CD4-positive, alpha-beta T cell treated with Interleukin-4 for 4 hours (primary cell): Measurements from ENCODE around the gene SEPTIN3.
"Not testable (repeated sequence)": the region's sequence is repeated elsewhere in the genome, so short reads cannot be mapped to it uniquely, and the experiment has no call there.

Source experiments
- DNase-seq: peaks from one replicate; pipeline ENCODE4 v3.0.0-alpha.2; 2020

The SEPTIN3 gene

DNA sequence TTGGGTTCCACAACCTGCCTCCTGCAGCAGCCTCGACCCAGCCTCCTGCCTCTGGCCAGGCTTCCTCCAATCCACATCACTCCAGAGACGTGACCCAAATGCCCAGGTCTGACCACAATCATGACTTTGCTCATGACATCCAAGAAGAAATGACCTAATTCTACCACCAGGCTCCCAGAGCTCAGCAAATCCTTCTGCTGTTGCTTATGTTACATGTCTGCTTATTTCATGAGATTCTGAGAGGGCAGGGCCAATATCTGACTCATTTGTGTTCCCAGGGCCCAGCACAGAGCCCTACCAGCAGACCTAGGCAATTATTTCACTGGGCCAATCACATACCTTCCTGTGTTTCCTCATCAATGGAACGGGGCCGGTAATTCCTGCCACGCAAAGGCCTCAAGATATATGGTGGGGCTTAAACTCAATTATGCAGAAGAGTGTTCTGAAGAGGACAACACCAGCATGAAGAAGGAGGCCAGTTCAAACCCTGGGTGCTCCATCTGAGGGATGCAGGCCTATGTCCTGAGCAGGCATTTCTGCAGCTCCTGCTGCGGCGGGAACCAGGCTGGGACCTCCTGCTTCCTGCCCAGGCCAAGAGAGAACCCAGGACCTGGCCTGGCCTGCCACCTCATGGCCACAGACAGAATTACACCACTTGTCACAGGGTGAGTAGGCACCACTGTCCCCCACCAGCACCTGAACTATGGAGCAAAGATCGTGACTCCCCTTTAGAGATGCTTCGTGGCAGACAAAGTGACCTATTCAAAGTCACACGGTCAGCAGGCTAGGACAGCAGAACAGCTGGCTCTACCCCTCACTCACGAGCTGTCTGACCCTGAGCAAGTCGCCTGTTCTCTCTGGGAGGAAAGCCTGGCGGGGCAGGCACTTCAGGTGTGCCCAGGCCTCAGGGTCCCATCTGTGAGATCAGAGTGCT lies 28.1 kb upstream of the SEPTIN3 start:
- DNase-seq: peak; percentile 90

DNA sequence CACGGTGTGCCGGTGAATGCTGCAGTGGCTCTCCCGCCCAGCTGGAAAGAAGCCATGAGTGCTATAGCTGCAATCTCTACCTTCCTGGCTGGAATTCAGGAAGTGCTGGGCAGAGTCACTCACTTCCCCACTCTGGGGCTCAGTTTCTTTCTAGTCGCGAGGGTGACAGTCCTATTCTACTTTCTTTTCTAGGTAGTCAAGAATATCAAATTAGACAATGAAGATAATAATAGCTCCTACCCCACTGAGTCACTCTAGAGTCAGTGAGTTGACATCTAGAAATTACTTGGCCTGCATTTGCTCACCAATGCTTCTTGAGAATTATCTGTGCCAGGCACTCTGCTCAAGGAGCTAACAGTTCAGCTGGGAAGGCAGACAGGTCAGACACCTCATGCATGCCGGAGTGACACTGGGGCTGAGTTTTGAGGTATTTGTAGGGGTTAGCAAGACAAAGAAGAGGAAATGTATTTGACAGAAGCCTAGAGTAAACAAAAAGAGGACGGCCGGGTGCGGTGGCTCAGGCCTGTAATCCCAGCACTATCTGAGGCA lies 25.5 kb upstream of the SEPTIN3 start:
- DNase-seq: no peak

DNA sequence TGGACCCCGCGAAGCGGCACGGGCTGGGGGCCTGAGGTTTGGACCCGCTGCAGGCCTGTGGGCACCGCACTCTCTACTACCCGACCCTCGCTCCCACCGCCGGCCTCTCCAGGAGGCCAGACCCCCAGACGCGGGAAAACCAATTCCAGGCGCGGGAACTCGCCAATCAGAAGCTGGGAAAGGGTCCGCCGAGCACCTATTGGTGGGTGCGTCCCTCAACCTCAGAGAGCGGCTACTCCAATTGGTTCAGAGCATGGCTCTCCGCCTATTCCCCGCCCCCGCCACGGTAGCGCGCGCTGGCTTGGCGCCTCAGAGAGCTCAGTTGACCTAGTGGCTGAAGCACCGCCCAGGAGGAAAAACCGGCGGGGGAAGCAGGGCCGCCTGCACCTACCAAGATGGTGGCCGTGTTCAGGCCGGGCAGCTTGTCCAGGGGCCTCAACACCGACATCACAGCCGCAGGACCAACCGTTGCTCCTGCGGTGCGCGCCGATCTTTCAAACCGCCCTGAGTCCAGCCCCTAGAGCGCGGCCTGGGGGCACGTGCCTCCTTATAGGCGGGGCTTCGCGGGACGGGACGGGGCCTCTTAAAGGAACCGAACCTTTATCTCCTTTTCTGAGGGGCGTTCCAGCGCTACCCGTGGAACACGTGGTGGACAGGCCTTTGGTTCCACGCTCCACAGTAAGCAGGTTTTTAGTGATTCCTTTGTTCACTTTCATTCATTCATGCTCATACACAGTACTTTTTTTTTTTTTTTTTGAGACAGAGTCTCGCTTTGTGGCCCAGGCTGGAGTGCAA lies 22.4 kb upstream of the SEPTIN3 start, which contains the start of gene CENPM:
TSS of gene CENPM (minus strand) at position 524 of the 795 bp plus-strand sequence. CDS start at position 448, 76 bp downstream.
- DNase-seq: peak; percentile 82

DNA sequence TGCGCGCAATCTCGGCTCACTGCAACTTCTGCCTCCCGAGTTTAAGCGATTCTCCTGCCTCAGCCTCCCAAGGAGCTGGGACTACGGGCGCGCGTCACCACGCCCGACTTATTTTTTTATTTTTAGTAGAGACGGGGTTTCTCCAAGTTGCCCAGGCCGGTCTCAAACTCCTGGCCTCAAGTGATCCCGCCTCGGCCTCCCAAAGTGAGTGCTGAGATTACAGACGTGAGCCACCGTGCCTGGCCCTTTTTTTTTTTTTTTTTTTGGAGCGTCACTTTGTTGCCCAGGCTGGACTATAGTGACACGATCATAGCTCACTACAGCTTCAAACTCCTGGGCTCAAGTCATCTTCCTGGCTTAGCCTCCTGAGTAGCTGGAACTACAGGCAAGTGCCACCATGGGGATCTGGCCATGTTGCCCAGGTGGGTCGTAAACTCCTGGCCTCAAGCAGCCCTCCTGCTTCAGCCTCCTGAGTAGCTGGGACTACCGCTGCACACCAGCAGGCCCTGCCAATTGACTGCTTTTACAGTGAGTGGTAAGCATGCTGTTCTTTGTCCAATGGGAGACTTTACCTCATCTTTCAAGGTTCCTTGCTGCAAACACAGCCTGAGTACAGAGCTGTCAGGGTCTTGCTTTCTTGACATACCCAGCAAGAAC lies 21.7 kb upstream of the SEPTIN3 start:
- DNase-seq: no peak

DNA sequence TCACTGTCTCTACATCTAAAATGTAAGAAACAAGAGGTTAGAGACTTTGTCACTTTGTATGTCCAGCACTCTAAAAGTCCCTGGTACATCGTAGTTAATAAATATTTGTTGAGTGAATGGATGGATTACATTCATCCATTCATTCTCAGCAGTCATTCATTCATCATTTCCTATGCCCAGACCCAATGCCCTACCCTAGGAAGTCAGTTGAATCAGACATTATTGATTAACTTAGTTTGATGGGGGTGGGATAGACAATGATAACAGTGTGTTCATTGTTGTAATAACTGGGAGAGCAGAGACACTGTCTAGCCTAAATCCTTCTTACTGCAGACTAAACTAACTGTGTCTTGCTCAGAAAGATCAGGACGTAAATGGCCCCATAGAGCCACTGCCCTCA lies 21.1 kb upstream of the SEPTIN3 start:
- DNase-seq: no peak

DNA sequence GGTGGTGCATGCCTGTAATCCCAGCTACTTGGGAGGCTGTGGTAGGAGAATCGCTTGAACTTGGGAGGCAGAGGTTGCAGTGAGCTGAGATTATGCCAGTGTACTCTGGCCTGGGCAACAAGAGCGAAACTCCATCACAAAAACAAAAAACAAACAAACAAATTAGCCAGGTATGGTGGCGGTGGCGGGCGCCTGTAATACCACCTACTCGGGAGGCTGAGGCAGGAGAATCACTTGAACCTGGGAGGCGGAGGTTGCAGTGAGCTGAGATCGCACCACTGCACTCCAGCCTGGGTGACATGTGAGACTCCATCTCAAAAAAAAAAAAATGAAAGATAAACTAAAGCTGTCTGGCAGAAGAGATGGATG lies 20.3 kb upstream of the SEPTIN3 start:
- DNase-seq: not testable (repeated sequence)

DNA sequence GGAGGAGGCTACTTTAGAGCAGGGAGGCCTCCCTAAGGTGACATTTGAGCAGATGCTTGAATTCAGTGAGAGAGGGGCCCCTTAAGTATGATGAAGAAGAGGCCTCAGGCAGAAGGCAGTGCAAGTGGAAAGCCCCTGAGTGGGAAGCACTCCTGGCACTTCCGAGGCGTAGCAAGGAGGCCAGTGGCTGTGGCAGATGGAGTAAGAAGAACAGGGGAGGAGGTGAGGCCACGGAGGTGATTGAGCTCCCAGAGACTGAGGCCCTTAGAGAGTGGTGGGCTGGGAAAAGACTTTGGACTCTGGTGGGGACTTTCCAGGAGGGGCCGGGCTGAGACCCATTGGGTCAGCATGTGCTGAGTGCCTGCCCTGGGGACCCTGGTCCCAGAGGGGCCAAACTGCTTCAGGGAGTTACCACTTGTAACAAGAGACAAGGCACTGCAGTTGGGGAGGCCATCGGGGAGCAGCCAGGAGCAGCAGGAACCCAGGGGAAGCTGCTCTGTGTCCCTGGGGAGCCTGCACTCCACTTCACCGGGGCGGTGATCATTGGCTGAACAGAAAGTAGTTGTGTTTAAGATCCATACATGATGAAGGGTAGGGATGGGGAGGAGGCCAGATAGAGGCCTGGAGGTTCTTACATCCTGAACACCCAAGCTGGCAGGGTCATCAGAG lies 19.8 kb upstream of the SEPTIN3 start:
- DNase-seq: no peak

DNA sequence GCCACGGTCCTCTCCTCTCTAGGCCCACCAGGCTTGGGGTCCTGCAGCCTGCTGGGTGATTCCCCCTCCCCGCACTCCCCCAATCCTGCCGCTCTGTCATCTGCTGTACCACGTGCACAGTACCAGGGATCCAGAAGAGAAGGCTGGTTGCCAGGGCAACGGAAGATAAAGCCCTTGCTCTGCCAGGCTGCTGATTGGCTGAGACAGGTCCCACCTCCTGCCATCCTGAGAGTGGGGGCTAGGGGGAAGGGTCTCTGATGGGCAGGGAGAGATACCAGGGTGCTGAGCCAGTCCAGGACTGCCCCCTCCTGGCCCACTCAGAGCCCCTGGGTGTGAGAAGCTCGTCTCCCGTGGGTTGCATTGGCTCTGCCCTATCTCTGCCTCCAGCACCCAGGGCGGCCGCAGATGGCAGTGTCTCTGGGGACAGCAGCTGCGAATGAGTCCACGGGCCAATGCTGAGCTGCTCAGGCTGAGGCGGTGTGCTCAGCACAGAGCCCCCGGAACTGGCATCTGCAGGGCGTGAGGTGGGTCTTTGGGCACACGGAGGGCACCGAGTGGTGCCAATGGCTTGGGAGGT lies 17.3 kb upstream of the SEPTIN3 start, which contains the start of gene SMIM45:
TSS of gene SMIM45 (plus strand) at position 253 of the 577 bp plus-strand sequence.
- DNase-seq: no peak

DNA sequence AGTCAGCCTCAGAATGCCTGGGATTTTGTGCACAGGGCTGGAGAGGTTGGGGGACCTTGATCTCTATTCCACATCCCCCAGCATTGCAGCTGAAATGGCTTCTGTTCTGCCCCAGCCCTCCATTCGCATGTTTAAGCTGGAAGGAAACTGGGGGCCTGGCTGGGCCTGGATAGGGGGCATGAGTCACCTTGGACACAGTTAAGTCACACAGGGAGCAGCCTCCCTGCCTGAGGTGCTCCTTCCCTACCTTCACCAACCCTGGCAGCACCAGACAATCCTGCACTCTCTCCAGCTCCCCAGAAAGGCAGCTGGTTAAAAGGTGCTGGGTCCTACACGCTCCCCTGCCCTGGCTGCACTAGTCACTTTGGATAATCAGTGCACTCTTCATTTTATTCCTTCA lies 16.5 kb upstream of the SEPTIN3 start:
- DNase-seq: no peak

DNA sequence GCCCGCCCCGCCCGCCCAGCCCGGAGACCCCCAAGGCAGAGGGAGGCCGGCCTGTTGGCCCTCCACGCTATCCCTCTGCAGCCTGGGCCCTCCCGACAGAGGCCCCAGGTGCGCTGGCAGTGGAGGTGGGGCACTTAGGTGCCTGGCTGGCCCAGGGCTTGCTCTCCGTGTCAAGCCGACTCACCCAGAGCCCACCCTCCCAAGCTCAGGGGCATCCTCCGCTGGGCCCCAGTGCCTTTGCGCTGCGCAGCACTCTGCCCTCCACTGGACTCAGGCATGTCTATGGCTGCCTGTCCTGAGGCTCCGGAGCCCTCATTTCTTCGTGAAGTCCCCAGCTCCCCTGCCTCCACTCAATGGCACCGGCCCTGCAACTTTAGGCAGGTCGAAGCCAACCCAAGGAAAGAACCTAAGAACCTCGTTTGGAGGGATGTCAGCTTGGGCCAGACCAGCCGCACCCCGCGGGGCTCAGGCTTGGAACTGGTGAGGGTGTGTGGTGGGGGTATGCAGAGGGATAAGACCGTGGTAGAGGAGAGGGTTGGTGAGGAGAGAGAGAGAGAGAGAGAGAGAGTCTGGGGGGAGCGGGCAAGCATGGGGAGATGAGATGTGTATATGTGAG lies 11.2 kb upstream of the SEPTIN3 start:
- no peak for DNase-seq

DNA sequence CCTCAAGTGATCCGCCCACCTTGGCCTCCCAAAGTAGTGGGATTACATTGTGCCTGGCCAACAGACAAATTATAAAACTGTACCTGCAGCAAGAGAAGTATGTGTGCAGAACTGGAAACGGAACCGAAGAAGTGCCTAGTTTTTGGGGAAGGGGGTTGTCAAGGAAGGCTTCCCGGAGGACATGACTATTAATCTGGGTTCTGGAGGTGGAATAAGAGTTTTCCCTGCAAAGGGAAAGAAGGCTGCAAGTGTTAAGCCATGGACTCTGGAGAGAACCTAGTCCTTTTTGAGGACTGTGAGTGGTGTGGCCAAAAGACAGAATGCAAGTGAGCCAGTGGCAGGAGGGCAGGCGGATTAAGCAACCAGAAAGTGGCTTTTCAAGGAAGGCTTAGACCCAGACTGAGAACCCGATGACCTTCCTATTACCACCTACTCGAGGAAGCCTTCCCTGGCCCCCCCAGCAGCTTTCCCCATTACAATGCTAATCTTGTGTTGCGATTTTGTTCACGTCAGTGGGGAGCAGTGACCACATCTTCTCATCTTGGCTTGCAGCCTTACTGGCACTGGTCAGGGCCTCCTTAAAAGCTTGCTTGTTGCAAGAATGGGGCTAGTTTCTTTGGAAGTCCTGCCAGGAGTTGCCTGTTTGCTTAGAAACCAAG lies 5.7 kb upstream of the SEPTIN3 start:
- DNase-seq: no peak

DNA sequence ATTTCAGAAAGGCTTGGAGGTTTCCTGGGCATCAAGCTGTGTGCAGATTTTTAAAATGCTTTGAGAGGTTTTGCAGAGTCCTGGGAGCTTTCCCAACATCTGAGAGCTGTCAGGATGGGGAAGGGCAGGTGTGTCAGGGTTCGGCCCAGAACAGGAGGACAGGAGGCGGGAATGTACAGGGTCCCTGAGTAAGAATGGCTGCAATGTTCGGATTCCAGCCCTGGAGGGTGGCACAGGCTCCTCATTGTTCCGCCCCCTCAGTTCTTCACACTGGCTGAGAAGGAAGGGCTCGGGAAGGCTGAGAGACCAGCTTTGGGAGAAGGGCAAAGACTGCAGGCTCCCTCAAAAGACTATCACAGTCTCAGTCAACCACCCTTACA lies 5.1 kb upstream of the SEPTIN3 start:
- DNase-seq: no peak

DNA sequence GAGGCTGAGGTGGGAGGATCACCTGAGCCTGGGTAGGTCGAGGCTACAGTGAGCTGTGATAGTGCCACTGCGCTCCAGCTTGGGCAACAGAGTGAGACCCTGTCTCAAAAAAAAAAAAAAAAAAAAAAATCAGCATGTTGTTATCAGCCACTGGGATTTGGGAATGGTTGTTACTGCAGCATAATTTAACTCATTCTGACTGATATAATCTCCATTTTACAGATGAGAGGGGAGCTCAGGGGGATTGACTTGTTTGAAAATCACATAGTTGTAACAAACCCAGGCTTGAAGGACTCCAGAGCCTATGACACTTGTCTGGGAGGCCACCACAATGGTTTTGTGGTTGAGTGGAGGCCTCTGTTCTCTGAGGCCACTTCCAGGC lies 3.0 kb upstream of the SEPTIN3 start:
- DNase-seq: no peak

DNA sequence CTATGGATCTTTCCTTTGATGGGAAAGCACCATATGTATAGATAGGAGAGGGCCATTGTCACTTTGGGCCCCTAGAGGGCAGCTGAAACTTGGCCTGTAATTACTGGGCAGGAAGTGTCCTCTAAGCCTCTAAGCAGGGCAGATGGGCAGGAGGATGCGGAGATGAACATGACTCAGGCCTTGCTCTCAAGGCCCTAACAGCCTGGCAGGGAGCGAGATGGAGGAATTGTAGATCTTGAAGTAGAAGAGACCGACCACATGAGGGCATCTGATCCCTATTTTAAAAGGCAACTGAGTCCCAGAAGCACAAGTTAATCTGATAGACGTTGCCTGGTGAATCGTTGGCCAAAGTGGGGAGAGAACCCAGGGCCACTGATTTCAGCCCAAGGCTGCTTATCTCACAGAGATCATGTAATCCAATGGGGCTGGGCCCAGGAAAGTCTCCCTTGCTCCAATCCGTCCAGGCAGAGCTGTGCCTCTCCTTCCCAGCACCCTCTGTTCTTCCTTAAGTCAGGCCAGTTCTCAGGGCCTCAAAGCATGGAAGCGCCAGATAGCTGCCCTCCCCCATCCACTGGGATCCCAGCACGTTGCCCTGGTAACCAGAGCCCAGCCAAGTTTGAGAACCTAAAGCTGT lies 2.5 kb upstream of the SEPTIN3 start:
- peak; percentile 51 for DNase-seq

DNA sequence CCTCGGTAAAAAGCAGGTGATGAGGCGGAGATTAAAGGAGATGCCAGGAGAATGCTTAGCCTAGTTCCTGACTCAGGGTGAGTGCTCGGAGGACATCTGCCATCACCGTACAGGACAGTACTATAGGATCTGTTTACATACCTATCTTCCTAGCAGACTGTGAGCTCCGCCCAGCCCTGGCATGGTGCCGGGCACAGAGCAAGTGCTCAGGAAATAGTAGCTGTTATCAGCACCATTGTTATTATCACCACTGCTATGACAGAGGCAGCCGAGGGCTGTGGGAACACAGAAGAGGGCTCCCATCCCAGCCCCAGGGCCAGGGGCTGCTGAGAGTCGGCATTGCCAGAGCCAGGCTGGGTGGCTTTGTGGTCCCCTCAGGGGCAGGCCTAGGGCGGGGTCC lies 642 bp upstream of the SEPTIN3 start:
- DNase-seq: no peak

DNA sequence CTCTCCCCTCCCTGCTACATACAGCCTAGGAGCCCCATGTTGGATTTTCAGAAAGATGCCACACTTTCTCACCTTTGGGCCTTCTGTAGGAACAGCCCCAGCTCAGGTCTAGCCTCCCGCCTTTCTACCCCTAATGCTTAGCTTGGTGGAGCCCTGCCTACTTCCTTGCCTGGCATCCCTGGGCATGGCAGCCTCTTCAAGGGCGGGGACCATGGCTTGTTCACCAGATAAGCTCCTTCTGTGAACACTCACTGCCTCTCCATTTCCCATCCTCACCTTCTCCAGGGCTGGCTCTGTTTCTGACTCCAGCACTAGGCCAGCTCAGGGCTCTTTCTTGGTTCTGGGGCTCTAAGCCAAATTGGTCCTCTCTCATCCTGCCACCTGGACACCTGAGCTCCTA lies 1.4 kb downstream of the SEPTIN3 start:
- DNase-seq: no peak

DNA sequence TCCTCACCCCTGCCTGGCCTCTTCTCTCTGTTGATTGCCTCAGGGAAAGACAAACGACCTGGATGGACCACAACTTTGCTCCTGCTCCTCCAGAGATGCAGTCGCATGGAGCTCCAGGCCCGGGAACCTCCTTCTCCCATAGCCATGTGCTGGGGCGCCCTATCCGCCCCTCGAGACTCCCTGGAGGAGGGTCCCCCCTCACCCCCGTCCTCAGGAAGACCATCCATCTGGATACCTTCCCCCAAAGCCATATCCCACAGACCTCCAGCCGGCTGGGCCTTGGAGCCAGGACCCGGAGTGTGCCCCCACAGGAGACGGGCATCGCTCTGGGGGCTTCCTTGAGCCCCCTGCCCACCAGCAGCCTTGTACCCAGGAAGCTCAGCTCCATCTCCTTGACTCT lies 2.2 kb downstream of the SEPTIN3 start:
- DNase-seq: no peak

DNA sequence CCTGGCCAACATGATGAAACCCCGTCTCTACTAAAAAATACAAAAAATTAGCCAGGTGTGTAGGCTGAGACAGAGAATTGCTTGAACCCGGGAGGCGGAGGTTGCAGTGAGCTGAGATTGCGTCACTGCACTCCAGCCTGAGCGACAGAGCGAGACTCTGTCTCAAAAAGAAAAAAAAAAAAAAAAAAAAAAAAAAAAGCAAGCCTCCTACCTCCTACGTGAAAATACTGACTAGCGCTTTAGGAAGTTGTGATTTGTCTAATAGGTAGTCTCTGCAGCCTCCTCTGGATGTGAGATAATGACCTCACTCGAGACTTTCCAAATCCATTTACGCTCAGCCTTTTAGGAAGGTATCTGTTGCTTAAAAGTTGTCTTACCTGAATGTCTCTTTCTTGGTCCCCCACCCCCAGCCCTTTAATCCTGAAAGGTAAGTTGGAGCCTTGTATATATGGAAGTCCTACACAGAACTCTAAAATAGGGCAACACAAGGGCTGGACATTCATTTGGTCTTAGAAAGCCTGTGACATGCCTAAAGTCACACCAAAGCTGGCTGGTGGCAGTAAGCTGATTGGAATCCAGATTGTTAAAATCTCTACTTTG lies 5.5 kb downstream of the SEPTIN3 start:
- DNase-seq: no peak

DNA sequence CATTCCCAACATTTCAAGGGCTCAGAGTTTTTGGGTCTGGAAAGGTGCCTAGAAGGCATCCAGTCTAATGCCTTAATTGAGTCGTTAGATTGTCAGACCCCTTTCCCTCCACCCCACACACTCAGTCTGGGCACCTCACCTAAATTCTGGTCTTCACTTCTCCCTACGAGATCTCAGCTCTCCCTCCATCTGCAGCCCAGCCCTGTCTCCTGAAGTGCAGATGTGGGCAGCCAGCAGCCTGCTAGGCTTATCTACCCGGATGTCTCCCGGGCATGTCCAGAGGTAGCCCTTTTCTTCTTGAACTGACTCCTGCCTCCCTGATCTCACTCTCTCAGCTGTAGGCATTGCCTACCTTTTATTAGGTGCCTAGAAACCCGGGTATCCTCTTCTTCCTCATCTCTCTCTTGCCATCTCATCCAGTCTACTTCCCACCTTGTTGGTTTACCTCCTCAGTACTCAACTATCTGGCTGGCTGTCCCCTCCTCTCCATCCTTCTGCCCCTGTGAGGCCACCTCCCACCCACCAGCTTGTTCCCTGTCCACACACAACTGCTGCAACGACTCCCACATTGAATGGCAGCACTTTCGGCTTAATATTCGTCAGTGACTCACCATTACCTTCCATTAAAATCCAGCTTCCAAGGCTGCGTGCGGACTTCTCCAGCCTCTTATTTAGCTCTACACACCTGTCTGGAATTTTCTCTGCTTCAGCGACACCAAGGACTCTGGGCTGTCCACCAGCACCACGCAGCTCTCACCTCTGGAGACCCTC lies 6.2 kb downstream of the SEPTIN3 start:
- DNase-seq: no peak
